GM23248 (cell line): ENCODE data around the gene FOXL1.

Source experiments
- EZH2 ChIP-seq: fragments of 200-600 bp; sonication (generic); IDR thresholded peaks from 2 replicates; pipeline ENCODE4 v1.6.1; 2018; ENCODE audit warnings: antibody characterized with exemption, mild to moderate bottlenecking; ENCODE audit not compliant: insufficient read depth, poor library complexity, severe bottlenecking
- EZH2phosphoT487 ChIP-seq: fragments of 200-600 bp; sonication (generic); IDR thresholded peaks from 2 replicates; pipeline ENCODE4 v1.6.1; 2018; ENCODE audit warnings: antibody characterized with exemption, moderate library complexity, mild to moderate bottlenecking, low read depth; ENCODE audit not compliant: insufficient read depth

DNA sequence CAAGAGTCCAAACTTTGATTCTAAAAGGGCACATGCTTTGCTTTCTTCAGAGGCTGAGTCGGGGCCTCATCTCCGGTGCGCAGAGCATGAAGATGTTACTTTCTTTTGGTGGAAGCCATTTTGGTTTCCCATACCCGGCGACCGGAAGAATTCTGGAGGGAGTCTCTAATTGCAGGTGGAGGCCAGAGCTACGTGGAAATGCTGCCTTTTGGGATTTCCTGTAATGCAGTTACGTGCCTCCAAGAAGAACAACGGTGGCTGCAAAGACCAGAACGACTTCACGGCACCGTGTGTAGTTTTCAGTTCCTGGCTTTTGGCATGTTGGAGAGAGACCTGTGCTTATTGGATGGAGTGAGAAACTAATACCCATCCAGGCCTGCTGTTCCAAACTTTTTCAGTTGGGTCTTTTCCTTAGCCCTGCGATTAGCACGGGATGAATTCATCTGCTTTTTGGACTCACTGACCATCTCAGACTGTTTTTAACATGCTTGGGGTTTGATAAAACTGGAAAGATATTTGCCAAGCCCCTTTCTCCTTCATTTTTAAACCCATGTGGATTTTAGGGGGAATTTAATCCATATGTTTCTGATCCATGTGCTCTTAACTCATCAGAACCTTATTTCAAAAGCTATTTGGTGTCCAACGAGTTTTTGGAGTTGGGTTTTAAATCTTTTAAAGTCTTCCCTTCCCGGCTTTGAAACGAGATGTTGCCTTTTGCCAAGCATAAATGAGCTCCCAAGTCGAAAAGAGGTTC is 19.0 kb downstream of the FOXL1 start:
- no peak for TF ChIP-seq EZH2phosphoT487
- TF ChIP-seq EZH2 = no peak
